HG02973 (cell line): ENCODE data around the gene IL33.

Source experiments
- ATAC-seq: cut with Tn5 transposase; IDR thresholded peaks from one replicate; pipeline ENCODE4 v1.9.1; 2021; ENCODE audit warnings: moderate library complexity; ENCODE audit not compliant: unreplicated experiment

The IL33 gene

DNA sequence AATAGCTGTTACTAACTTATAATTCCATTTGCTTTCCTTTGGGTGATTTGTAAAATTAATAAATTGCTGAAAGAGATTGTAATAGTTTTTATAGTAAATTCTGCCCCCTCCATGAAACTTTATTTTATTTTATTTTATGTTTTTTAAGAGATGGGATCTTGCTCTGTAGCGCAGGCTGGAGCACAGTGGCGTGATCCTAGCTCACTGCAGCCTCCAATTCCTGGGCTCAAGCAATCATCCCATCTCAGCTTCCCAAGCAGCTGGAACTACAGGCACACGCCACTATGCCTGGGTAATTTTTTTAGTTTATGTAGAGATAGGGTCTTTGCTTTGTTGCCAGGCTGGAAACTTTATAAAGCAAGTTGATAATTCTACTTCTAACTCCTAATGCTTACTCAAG lies 395 bp downstream of the IL33 start:
- no peak for ATAC-seq

DNA sequence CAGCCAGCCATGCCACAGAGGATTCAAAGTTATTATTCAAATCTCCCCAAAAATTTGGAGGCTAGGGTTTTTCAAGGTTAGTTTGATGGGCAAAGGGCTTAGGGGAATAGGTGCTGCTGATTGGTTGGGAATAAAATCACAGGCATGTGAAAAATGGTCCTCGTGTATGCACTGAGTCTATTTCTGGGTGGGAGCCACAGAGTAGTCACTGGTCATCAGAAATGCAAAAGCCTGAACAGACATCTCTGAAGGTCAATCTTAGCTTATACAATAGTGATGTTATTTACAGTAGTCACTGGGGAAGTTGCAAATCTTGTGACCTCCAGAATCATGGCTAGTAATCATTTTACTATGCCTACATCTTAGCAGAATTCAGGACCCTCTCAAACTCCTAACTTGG lies 1.3 kb downstream of the IL33 start:
- no peak for ATAC-seq

DNA sequence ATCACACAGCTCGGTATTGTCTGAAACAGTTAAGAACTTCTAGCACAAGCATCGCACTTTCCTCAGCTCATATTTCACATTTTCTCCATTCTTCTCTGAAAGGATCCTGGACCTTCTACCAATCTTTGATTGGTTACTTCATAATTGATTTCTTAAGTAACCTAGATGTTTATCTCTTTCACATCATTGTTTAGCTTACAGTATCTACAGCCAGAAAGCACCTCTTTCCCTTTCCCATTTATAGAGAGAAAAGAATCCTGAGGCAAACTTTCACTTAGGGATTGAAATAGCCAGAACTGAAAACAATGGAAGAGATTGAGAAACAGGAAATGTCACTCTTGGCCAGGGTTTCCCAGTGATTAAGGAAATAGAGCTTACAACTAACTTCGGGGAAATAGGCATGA lies 2.5 kb downstream of the IL33 start:
- no peak for ATAC-seq

DNA sequence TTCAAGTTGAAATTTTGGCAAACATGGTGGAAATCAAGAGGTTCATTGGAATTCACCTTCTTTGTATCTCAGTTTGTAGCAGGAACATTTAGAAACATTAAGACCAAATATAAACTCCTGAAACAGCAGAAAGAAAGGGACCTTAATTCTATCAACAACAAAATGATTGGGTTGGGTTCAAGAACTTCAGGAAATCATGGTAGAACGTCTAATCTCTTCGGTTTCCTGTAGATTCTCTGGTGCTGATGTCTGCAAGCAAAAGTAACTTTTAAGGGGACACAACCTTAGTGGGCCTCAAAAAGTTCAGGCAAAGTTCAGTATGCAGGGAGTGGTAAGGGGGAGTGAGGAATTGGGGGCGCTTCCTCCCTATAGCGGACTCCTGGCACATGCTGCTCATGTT lies 3.4 kb downstream of the IL33 start:
- no peak for ATAC-seq

DNA sequence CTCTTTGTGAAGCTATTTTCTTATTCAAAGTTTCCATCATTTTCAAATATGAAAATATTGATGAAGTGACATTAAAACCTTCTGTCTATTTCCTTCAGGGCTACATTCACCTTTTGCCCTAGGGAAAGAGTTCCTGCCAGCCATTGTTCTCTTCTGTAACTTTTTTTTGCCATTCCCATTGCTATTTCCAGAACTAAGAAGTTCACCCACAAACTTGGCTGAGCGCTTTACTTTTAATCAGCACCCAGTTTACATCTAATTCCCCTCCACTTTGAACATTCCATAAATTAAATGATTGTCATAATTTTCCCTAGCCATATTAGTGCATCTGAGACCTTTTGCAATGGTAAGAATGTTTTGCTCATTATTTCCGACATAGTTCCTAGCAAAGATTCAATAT lies 4.4 kb downstream of the IL33 start:
- no peak for ATAC-seq

DNA sequence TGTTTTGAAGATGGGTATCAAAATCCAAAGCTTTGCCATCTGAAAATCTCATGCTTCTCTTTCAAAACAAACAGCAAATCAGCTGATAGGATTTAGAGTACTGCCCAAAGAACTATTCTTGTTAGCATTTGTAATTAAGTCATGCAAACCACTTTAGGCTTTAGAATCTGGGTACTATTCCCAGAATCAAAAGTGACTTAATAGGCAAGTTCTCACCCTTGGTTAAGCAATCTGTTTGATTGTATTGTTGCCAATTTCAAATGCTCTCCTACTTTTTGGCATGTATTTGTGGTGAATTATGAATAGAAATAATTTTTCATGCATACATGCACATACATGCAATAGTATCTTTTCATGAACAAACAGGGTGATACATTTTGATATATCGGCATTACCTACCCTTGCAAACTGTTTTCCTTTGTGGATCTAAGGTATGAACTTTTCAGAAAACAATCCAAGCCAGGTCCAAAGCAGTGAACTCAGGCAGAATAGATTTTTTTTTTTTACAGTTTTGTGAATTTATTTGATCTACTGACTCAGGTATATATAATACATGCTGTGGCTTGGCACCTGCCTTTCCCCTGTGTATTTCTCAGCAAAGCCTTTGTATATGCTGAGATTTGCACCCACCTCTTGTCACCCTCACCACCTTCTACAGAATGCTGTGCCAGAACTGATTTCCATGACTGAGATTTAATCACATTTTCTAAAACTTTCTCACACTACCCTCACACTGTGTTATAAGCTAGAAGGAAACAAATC lies 9.0 kb downstream of the IL33 start:
- no peak for ATAC-seq

DNA sequence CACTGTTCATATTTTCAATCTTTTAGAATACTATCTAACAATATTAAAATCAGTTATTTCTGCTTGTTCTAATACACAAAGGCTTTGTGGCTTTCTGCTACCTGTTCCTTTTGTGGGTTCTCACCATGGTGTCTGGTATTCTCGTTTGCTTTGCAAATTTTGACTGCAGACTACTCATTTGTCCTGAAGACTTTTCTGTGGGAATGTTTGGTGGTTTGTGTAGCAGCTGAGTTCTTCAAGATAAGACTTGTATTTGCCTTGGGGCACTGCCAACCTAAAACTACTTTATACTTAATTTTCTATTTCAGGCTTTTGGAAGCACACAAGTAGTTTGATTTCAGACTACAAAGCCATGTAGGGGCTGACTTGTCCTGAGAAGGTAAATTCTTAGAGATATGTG lies 11.1 kb downstream of the IL33 start:
- no peak for ATAC-seq

DNA sequence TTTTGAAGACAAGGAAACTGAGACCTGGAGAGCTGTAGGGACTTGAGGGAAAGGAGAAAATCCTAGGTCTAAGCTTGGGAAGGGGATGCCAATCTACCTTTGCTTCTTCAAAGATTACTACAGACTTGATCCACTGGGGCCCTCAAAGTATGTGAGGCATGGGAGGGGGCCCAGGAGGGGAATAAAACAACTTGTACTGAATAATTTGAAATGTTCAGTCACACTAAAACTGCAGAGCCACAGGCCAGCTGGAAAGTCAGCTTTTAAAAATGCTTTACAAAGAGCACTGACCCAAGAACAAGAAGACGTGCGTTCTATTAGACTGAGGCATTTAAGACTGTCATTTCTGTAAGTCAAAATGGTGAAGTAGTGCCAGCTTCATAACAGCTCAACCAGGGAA lies 13.6 kb downstream of the IL33 start:
- no peak for ATAC-seq

DNA sequence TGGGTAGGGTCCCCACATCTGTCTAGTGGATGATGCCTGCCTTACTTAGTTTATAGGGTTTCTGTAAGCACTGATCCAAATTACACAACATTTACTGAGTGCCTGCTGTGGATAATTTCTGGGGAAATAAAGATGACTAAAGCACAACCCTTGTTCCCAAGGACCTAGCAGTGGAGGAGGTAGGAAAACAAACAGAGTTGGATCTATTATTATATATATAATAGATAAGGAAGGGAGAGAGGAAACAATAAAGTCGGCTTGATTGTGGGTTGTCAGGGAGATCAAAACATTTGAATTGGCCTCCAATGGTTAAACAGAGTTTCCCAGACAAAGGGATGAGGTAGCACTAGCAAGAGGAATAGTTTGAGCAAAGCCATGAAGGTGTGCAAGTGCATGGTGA lies 14.0 kb downstream of the IL33 start:
- ATAC-seq: no peak

DNA sequence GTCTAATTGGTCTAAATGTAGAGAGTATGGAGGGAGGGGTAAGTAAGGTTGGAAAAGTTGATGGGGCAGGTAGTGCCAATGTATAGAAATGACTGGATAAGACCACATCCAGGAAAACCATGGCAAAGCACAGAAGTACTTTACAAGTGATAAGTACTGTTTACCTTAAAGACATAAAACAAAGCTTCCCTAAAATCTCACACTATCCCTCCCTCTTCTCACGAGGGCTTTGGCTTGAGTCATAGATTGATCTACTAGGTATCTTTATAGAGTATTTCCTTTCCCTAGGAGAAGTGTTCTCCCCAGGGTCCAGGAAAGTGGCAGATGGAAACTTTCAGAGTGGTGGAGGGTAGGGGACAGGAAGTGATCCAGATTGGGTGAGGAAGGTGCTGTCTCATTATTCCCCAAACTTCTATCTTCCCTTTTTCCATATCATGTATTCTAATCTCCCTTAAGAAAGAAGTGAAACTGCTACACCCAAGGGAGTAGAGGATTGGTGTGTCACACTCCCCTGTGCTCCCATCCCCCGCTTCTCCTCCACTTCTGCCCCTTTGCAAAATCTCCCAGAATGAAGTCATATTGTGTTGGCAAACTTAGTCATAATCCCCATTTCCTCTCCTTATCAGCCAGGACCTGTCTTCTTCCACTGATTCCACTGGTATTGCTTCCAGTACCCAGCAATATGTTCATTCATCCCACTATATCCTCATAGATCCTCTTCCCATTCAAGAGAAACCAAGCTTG lies 14.6 kb downstream of the IL33 start:
- ATAC-seq: no peak

DNA sequence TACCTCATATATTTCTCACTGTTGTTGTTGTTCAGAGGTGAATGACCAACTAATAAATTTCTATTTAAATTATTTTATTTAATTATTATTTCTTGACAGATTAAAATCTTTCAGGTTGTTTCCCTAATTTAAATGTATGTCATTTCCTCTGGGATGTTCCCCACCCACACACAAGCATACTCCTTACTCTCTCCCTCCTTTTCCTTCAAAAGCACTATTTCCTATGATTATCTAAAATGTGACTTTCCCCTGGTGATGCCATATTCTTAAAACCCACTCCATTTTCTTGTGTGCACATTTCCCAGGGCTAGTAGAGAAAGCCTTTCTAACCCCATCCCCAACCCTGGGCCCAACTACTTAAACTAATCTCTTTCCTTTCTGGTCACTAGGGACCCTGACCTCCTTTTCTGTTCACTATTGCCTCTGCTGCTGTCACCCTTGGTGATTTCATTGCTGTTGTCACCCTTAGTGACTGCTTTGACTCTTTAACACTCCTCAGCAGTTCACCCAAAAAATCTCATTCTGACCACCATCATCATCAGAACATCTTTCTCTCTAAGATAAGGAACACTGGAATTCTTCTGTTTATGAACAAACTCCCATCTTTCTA lies 16.8 kb downstream of the IL33 start:
- ATAC-seq: no peak

DNA sequence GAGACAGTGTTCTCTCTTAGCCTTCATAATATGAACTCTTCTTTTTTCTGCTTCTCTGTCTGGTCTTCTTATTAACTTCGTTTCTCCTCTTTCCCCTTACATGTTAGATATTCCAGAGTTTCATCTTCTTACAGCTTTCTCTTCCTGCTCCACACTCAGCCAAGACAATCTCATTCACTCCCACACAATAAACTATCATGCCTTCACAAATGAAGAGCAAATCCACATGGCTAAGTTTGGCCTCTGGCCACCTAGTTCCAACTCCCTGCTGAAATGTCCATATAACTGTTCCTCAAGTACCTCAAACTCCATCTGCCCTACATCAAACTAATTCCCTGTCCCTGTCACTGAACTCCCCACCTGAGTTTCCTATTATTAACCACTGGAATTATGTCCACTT lies 18.4 kb downstream of the IL33 start:
- ATAC-seq: no peak

DNA sequence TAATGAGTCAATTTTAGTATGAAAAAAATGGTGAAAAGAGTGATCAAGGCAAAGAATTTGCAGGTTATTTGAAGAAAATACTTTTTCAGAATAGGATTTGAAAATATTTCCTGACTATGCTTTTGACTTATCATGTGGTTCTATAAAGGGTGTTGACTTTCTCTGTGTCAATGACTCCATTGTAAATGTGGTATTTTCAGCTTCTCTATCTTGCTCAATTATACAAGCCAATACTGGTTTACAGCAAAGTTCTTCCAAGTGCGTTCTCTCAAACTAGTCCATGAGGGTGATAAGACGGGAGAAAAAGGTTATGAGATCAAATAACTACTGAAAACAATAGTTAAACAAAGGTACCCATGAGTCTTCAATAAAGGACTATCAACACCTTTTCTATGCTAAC lies 21.7 kb downstream of the IL33 start:
- ATAC-seq: no peak

DNA sequence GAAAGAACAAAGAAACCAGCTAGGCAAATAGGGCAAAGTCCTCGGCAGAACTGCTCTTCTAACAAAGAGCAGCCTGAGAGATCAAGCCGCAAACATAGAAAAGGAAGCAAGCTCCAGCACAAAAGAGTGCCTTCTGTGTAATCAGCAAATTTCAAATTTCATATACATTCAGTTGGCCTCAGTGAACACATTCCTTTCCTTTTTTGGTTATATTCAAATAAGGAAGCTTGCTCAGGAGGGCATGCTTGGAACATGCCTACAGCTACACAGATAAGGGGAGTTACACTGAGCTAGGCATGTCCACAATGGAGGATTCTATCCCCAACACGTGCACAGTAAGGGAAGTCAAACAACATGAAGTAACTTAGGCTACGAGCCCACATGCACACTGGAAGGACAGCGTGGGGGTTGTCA lies 23.4 kb downstream of the IL33 start:
- no peak for ATAC-seq

DNA sequence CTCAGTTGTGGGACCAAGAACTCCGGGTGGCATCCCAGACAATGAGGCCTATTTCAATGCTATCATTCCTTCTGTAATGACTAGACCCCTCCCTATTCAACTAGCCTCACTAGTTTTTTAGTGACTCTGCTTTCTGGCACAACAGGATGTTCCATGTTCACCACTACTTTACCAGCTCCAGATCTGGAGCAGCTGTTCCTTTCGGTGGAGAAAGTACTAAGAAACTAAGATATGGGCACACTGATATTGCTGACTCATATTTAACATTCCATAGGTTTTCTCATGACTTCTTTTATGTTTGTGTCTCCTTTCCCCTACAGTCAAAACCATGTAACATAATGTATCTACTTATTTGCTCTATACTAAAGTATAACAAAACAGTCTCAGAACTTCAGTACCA lies 24.1 kb downstream of the IL33 start:
- ATAC-seq: no peak

DNA sequence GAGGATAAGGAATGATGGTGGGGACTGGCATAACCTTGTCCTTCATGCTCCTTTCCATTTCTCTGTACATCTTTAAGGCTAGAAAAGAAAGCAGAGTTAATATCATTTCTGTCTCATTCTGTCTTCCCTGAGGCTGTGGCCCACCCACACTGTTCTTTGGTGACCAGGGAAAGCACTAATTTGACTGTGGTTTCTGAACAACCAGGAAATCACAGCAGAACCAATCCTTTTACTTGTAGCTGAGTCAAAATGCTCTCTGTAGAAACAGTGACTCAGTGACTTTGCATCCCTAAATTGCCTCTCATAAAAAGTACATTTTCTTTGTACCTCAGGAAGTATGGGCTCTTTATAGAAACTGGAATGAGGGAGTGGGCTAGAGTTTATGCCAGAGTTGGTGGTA lies 28.1 kb downstream of the IL33 start:
- peak; percentile 87 for ATAC-seq

DNA sequence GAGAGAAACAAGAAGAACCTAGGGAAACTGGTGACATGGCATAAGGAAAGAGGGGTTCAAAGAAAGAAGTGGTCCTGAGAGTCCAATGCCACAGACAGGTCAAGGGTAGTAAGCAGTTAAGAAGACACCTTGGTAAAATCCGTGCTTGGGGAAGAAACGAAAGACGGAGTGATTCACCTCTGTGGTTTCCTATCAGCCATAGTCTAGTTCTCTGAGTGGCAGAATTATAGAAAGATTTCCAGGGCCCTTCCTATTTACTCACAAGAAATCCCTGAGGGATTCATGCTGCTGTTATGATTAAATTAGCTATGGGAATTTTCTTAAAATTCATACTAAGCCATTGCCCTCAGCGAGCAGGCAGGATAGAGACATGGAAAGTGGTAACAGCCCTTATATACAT lies 31.7 kb downstream of the IL33 start:
- ATAC-seq: no peak

DNA sequence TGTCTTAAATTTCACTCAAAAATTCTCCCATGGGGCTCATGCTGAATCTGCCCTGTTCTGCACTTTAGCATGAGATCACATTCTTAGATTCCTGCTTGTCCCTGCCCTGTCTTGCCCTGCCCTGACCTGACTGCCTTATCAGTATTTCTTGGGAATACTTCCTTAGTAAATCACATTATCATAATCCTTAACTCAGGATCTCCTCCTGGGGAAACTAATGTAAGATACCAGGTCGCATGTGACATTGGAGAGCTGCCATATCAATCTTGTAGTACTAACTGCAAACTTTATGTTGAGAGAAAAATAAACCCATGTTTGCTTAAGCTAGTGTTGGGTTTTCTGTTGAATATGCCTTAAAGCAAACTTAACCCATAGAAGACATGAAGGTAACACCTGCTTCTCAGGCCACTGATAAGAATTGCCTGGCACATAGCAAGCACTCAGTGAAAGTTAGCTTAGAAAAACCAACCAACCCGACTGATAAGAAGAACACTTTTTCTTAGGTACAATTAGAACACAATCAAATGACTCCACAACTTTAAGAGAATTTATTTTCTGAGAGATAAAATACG lies 53.3 kb downstream of the IL33 start:
- no peak for ATAC-seq

DNA sequence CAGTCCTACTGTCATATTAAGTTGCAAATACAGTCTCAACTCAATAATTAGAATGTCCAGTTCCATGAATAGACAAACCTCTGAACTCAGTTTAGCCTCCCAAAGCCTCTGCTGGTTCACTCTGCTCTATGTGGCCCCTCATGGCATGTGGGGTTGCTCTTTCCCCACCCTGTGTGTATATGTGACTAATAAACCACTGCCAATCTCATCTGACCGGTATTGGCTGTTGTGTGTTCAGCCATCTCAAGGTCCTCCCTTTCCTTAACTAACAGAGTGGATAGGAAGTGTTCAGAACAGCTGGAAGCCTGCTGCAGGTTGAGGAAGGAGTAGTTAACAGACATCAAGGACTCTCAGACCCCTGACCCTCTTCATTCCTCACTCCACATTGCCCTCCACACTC lies 55.3 kb downstream of the IL33 start:
- ATAC-seq: no peak

DNA sequence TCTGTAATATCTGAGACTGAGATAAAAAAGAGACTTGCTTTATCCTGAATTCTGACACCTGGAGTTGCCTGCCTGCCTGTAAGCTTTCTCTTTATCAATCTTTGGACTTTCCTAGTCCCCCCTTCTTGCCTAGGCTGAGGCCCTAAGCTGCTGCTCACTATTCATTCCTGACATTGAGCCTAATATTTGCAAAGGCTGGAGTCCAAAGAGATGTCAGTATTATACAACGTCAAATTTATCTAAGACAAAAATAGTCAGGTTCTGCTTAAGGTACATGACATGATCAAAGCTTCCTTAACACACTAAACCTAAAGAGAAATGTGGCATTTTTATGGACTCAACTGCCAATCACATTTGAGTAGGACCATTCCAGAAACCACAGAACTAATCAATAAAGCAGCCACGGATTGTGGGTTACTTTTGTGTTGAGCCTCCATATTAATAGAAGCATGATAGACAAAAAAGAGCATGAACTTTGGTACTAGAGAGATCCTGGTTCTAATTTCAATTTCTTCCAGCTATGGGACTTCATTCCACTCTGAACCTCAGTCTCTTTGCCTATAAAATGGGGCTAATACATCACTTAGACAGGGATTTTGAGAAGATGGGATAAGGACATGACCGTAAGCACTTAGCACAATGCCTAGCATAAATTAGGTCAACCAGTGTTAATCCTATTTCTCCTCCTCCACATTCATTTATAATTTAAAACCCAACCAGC lies 56.1 kb downstream of the IL33 start:
- no peak for ATAC-seq

DNA sequence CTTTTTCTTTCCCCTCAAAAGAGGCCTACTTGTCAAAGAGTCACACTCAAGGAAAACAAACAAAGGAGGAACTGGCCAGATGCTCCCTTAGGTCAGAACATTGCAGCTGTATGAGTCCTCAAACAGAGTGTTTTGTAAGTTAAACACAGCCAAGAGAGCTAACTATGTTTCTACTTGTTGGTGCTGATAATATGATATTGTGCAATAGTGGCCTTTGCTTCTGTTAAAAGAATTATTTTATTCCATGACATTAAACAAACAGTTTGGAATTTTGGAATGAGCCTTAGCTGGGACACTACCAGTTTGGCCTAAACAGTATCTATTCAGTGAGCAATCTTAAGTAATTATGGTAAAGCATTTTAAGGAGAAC lies 56.6 kb downstream of the IL33 start:
- no peak for ATAC-seq
